C4-2B (cell line): ENCODE results near the gene CRACR2B.

Experiments used
- CTCF ChIP-seq: fragments of 450-650 bp; conservative IDR thresholded peaks from 2 replicates; pipeline ENCODE4 v1.5.1; 2017; ENCODE audit warnings: mild to moderate bottlenecking
- ZFX ChIP-seq: fragments of 450-650 bp; IDR thresholded peaks from 2 replicates; pipeline ENCODE4 v1.6.1; 2017

- TF ChIP-seq CTCF, result no peak
- no peak for TF ChIP-seq ZFX
Measured at GRCh38 chr11:831961-832528, 4.3 kb downstream of the CRACR2B start.
